Right kidney (tissue), 1 donor: ENCODE results near the gene PAK2.
"Not testable (repeated sequence)": the region's sequence is repeated elsewhere in the genome, so short reads cannot be mapped to it uniquely, and the experiment has no call there.

ENCODE experiments used
- DNase-seq: peaks from one replicate; pipeline ENCODE4 v3.0.0-alpha.2; 2016

Gene PAK2

DNA sequence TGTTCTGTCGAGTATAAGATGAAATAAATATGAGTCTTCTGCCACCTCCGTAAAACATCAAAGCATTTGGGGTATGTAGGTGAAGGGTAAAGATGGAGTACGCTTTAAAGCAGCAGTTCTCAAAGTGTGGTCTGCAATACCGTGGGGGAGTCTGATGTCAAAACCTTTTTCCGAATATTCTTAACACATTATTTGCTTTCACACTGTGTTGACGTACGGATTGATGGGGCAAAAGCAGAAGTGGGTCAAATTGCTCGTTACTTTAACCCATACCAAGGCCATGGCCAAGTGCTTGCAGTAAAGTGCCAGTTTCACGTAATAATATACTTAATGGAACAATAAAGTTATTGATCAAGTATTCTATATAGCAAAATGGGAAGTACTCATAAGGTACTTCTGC, 36.3 kb downstream of the PAK2 start:
- DNase-seq, result no peak

DNA sequence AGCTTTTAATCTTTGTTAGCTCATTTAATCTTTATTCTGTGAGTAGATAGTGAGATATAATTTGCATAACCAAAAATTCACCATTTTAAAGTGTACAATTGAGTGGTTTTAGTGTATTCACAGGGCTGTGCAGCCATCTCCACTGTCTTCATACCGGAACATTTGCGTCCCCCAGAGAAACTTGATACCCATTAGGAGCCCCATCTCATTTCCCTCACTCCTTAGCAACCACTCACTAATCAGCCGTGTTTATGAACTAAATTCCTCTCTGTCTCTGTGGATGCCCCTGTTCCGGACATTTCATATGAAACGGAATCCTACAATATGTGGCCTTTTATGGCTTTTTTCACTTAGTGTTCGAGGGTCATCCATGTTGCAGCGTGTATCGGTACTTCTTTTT, 38.2 kb downstream of the PAK2 start:
- no peak for DNase-seq

DNA sequence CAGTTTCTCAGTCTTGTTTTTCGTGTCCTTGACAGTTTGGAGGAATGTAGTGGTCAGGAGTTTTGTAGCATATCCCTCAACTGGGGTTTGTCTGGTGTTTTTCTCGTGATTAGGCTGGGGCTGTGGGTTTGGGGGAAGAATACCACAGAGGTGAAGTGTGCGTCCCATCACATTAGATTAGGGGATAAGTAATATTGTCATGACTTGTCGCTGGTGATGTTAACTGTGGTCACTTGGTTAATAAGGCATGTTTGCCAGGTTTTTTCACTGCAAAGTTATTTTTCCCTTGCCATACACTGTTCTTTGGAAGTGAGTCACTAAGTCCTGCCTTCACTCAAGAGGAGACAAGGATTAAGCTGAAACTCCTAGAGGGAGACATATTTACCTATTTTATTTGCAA, 39.1 kb downstream of the PAK2 start:
- no peak for DNase-seq

DNA sequence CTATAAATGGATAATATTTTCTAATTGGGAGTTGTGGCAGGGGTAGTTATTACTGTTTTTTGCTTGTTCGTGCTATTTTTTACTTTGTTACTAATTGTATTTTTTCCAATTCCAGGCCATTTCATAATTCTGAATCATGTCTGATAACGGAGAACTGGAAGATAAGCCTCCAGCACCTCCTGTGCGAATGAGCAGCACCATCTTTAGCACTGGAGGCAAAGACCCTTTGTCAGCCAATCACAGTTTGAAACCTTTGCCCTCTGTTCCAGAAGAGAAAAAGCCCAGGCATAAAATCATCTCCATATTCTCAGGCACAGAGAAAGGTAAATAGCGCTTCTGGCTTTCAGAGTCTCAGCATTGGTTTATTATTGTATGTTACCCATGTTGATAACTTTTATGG, 42.9 kb downstream of the PAK2 start:
- DNase-seq, result no peak

DNA sequence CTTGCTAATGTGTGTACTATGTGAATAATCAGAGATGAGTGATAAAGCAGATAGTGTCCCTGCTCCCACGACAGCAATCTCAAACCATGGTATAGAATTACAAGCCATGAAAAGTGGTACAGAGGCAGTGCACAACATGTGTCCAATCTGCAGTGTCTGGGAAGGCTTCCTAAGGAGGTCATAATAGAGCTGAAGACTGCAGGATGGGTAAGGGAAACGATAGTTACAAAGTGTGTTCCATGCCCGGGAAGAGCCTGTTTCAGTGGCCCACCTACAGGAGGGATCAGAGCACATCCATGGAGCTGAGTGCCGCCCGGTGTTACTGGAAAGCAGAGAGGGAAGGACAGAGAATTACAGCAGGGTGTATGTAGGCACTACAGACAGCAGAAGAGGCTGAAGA, 48.9 kb downstream of the PAK2 start:
- DNase-seq, result no peak

DNA sequence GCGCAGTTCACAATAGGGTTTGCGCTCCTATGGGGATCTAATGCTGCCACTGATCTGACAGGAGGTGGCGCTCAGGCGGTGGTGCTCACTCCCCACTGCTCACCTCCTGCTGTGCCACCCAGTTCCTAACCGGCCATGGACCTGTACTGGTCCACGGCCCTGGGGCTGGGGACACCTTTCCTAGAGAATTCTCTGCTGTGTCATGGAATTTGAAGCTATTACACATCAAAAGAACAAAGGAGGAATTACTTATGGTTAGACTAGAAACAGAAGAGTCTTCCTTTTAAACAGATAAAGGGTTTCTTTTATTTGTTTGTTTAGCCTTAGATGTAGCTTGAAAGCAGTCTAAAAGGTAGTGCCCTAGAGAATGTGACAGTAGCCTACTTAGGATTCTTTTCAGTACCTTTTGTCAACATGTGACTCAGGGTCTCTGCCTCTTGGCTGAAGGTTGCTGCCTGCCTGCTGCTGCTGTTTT, 50.3 kb downstream of the PAK2 start:
- no peak for DNase-seq

DNA sequence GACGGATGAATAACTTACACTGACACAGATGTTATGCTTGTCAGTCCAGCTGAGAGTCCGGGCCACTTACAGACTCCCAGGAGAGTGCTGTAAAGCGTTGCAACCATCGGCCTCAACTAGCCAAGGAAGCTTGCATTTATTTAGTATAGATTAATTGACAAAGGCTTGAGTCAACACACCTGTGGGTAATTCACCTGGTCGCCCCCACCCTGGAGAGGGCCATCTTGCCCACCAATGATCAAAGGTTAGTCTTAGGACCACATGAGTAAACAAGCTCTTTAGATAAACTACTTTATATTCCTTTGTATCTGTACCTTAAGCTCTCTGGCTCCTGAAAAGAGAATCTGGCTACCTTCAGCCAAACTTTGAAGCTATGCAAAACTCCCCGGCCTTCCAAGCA, 51.0 kb downstream of the PAK2 start:
- DNase-seq, result no peak

DNA sequence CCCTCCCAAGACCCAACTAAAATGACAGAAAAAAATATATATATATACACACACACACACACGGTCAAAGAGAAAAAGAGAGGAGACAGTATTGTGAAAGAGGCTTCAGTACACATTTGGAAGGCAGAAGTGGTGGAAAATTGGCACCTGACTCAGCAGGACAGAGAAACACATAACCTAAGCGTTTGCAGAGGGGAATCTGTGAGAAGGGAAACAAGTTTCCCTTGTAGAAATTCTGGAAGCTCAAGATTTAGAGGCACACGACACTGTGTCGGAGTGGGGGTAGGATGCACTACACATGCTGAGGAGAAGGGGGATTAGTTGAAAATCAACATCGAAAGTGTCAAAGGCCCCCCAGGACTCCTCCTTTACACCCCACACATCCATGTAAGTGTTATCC, 53.1 kb downstream of the PAK2 start:
- no peak for DNase-seq

DNA sequence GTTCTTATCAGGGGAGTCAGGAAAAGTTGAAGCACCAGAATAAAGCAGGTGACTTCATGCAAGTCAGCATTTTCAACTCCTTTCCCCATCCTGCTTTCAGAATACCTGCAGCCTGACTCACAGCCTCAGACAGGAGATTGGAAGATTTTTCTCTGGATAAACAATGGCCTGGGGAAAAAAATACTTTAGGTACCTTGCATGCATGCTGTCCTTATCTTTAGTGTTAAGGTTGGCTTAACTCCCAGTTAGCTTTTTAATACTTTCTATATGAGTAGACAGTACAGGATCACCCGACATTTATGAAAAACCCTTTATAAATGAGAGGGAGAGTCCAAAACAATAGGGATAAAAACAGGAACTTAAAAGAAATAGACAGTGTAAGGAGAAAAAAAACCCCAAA, 53.6 kb downstream of the PAK2 start:
- peak; percentile 6 for DNase-seq

DNA sequence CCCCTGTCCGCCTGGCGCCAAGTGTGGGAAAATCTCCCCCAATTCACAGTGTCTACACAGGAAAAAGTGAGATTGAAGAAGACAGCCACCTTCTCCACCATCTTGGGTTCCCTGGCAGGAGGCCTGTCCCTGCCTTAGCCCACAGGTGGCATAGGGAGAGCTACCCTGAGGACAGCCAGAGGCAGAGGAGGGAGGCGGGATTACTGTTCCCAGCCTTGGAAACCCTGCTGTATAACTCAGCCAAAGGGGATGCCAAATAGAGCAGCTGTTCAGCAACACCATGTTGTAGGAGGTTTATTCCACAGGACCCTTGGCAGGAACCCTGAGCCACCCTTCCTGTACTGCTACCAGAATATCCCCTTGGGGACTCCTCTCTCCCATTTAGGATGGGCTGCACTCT, 54.8 kb downstream of the PAK2 start:
- DNase-seq, result no peak

DNA sequence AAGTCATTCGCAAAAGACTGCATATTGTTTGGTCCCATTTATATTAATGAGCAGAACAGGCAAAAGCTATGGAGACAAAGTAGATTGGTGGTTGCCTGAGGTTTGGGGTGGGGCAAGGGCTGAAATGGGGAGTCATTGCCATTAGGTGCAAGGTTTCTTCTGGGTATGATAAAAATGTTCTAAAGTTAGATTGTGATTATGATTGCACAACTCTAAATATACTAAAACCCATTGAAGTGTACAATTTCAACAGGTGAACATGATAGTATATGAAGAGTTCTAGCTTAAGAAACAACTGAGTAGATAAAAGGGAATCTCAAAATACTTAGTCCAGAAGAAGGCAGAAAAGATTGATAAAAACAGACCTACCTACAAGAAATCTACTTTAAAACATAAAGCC, 56.7 kb downstream of the PAK2 start:
- DNase-seq, result no peak

DNA sequence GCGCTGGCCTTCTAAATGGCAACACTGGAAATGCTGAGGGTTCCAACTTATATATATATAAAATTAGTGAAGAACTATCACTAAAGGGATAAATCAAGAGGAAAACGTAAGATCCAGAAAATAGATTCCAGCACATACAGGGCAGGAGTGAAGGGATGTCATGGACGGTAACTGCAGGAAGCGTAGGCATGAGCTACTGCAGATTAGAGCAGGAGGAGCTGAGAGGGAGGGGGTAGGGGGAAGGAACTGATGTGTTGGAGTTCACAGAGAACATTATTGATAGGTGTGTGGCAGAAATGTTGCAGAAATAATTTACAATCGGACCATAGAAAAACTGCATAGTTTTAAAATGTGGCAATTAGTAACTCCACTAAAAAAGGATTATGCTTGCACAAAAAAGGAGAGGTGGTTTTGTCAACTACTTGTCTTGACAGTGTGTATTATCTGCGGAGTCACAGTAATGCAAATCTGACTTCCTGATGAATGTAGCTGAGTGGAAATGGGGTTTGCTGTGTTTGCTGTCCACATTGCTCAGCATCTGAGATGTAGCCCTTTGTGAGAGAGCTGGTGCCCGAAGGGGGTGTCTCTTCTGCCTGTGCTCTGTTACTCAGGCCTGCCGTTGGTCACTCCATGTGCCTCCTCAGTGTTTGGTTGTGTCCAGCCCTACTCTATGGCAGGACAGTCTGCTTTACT, 61.2 kb downstream of the PAK2 start:
- no peak for DNase-seq

DNA sequence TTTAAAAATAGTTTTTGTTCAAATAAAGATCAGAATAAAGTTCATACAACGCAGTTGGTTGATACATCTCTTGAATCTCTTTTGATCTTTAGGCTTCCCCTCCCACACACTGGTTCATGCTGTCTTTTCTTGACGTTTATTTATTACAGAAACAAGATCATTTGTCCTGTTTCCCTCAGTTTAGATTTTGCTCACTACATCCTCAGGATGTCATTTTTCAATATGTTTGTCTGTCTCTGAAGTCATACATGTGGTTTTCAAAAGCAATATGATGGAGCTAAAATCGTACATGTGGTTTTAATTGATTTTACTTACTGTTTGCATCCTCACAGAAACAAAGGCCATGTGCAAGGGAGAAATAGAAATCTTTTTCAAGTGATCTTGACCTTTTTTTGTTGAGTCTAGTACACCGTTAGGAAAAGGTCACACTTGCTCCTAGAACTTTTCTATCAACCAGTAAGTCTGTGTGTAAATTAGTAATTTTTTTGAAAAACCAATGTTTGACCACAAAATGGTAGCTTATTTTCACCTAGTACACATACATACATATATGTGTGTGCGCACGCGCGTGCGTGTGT, 64.3 kb downstream of the PAK2 start:
- no peak for DNase-seq

DNA sequence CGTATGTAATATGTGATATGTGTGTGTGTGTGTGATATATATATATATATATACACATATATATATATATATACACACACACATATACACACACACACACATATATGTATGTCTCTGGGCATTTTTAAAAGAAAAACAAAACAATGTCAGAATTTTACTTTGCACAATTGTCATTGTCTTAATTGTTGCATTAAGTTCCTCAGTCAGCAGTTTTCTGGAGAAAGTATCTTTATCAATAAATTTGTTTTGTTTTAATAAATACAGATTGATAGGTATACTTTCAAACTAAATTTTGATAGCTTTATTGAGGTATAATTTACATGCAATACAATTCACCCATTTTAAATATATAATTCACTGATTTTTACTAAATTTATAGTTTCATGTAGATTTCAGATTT, 65.1 kb downstream of the PAK2 start:
- DNase-seq, result no peak

DNA sequence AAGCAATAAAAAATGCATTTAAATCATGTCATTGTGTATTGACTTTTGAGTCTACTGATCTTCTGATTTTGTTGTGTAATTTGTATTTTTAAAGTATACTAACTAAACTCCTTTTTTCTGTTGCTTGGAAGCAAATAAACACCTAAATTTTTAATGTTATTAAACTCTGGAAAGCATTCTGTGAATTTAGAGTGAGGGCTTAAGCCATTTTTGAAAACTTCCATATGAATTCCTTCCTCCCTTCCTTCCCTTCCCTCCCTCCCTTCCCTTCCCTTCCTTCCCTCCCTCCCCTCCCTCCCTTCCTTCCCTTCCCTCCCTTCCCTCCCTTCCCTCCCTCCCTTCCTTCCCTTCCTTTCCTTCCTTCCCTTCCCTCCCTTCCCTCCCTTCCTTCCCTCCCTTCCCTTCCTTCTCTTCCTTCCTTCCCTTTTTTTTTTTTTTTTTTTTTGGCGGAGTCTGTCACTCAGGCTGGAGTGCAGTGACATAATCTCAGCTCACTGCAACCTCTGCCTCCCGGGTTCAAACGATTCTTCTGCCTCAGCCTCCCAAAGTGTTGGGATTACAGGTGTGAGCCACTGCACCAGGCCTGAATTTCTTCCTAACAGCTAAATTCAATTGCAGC, 71.4 kb downstream of the PAK2 start:
- DNase-seq, result no peak

DNA sequence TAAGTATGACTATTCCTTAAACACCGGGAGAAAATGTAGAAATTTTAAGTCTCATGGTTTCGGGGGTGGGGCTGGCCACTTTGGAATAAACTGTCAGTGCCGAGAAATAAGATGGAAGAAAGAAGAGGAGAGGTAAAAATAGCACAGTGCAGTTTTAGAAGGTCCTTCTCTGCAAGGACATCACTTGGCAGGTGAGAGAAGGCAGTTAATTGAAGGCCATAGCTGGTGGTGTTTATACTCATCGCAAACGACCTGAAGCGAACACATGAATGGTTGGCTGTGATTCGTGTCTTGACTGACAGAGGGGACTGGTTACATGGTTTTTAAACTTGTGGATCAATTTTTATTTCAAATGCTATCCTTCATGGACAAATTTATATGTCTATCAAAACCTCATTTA, 73.2 kb downstream of the PAK2 start:
- no peak for DNase-seq

DNA sequence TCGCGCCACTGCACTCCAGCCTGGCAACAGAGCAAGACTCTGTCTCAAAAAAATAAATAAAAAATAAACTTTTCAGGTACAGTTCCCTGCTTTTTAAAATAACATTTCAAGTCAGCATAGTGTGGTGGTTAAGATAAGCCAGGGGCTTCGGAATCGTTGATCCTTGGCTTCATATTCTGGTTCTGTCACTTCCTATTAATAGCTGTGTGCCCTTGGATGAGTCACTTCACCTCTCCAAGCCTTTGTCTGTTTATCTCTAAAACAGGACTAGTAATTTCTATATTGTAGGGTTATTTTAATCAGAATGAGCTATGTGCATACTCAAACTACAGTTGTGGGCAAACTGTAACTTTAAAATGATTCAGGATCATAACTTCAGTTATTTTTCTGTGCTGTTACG, 74.2 kb downstream of the PAK2 start:
- DNase-seq, result no peak

DNA sequence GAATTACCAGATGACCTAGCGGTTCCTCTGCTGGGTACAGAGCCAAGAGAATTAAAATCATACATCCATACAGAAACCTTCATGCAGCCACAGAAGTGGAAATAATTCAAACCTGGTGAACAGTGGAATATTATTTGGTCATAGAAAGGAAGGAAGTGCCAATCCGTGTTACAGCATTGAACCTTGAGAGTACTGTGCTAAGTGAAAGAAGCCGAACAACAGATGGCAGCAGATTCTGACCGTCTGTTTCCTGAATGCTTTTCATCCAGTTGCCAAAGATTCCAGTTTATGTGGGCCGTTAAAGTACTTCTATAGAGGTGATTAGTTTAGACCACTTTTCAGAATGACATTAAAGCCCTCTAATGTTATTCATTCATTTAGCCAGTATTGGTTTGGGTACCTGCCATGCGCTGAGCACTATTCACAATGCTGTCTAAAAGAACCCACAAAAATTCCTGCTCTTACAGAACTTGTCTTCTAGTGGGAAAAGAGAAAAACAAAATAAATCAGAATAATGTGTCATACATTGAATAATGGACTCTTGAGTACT, 82.2 kb downstream of the PAK2 start:
- no peak for DNase-seq

DNA sequence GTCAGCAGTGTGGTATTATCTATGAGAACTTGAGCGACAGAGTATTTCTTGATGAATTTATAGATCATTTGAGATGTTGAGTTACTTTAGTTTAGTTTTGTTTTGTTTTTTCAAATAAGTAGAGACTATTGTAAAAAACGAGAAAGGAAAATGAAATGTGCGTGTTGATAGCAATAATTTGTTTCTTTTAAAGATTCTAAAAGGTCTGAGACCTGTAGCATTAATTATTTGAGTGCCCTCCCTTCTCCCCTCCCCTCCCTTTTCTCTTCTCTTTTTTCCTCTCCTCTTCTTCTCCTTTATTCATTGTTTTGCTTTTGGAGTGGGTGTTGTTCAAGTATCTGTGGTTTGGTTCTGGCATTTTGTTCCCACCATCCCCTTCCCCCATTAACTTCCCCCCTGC, 90.0 kb downstream of the PAK2 start:
- not testable (repeated sequence) for DNase-seq

DNA sequence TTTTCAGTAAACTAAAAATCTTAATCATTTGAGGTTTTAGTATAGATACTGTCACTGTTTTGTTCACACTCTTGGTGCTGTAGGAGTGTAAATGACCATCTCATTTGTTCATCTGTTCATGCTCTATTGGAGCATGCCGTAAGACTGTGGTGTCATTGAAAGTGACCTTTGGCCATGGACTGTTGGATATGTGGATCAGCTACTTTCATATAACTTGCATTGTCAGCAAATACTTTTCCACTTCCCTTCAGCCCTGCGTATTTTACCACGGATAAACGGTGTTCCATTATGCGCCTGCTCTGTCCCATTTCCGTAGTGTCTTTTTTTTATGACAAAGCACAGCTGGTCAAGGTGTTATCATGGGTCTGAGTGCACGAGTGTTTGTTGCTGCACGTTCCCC, 95.4 kb downstream of the PAK2 start:
- DNase-seq, result no peak

DNA sequence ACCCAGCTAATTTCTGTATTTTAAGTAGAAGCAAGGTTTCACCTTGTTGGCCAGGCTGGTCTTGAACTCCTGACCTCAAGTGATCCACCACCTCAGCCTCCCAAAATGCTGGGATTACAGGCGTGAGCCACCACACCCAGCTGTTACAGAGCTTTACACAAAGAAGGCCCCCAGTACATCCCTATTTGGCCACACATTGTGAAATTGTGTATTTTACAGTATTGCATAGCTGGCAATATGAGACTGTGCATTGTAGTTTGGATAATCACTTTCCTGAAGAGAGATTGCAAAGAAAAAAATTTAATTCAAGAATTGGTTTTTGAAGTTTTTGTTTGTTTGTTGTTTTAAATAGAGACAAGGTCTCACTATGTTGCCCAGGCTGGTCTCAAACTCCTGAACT, 97.0 kb downstream of the PAK2 start:
- not testable (repeated sequence) for DNase-seq

DNA sequence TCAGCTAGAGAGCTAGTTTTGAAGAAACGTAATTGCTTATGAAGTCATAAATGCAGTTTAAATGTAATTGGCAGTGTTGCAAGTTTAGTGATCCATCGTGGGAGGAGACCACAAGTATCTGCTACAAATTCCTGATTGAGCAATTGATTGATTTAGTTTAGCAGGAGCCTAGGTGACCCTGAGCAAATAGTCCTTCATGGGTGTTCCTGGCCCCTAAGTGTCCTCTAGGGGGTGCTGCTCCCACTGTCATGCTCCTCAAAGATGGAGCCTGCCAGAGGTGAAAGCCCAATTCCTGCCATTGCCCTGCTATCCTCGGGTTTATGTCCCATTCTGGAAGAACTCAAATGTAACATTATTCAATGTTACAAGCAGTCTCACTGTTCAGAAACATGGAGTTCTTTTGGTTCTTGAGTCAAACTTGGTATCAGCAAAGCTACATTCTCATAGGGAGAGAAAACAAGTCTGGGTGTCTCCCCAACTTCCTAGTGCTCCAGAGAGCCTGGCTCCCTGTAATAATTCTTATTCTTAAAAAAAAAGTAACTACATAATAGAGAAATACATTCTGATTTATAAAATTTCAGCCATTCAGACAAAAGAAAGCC, 98.3 kb downstream of the PAK2 start:
- DNase-seq, result no peak

DNA sequence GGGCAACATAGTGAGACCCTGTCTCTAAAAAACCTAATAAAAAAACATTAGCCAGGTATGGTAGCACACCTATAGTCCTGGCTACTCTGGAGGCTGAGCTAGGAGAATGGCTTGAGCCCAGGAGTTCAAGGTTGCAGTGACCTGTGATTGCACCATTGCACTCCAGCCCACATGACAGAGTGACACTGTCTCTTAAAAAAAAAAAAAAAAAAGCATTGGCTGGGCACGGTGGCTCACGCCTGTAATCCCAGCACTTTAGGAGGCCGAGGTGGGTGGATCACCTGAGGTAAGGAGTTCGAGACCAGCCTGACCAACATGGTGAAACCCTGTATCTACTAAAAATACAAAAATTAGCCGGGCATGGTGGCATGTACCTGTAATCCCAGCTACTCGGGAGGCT, 99.7 kb downstream of the PAK2 start:
- DNase-seq, result not testable (repeated sequence)
